SK-N-SH (cell line): Measurements from ENCODE around the gene ATP5MC3.

Experiments
- CTCF ChIP-seq: fragments of 200-600 bp; sonication (generic); IDR thresholded peaks from 2 replicates; pipeline ENCODE4 v1.6.1; 2017; ENCODE audit warnings: antibody characterized with exemption, mild to moderate bottlenecking, moderate library complexity
- FOXJ3 ChIP-seq: sonication (generic); formaldehyde crosslinking; IDR thresholded peaks from 2 replicates; pipeline ENCODE4 v1.5.1; 2020; ENCODE audit warnings: mild to moderate bottlenecking, missing genetic modification reagents
- GATA2 ChIP-seq: sonication (generic); formaldehyde crosslinking; IDR thresholded peaks from 2 replicates; pipeline ENCODE4 v1.5.0; 2020; ENCODE audit warnings: mild to moderate bottlenecking, missing genetic modification reagents
- MAX ChIP-seq: IDR thresholded peaks from 2 replicates; pipeline ENCODE4 v1.4.0; 2012; ENCODE audit warnings: low read depth
- NFIC ChIP-seq: IDR thresholded peaks from 2 replicates; pipeline ENCODE4 v1.4.0; 2012; ENCODE audit warnings: borderline replicate concordance
- RXRA ChIP-seq: IDR thresholded peaks from 2 replicates; pipeline ENCODE4 v1.4.0; 2012; ENCODE audit warnings: low read depth, mild to moderate bottlenecking, borderline replicate concordance
- SMC3 ChIP-seq: IDR thresholded peaks from 2 replicates; pipeline ENCODE4 v1.6.1; 2012; ENCODE audit warnings: low read depth, low read length, improper control_type of control experiment
- TAF1 ChIP-seq: IDR thresholded peaks from 2 replicates; pipeline ENCODE4 v1.6.1; 2012; ENCODE audit warnings: low read depth, mild to moderate bottlenecking, low read length, moderate library complexity, borderline replicate concordance
- ZBTB33 ChIP-seq: IDR thresholded peaks from 2 replicates; pipeline ENCODE4 v1.4.0; 2012; ENCODE audit warnings: low read depth, borderline replicate concordance

- no peak for TF ChIP-seq SMC3
- no peak for TF ChIP-seq ZBTB33
- TF ChIP-seq FOXJ3 (CRISPR knock-in tag), result no peak
- TF ChIP-seq CTCF, result no peak
- TF ChIP-seq GATA2 (CRISPR knock-in tag), result no peak
- no peak for TF ChIP-seq RXRA
- no peak for TF ChIP-seq TAF1
- TF ChIP-seq NFIC, result no peak
- no peak for TF ChIP-seq MAX
Measured at GRCh38 chr2:175140332-175140731, 41.2 kb downstream of the ATP5MC3 start.
